ENCODE data around the gene UCHL5.
"Not testable (repeated sequence)": the region's sequence is repeated elsewhere in the genome, so short reads cannot be mapped to it uniquely, and the experiment has no call there.

UCHL5 gene

GRCh38 chr1:193005785-193006184 is 53.4 kb downstream of the UCHL5 start:
- Histone ChIP-seq H3K9ac (ENCODE audit: low read depth, low read length) (no peak overlapping the region), H3K4me1 (ENCODE audit: control insufficient read depth, insufficient read depth, low read length) (no peaks in the 10 kb centered on the region), H3K9me3 (replicated peaks; ENCODE audit: low read length) (no peaks in the 10 kb centered on the region), H3K36me3 (ENCODE audit: insufficient read depth, low read length) (no peaks in the 10 kb centered on the region), H3K4me3 (ENCODE audit: low read length) (no peak overlapping the region), H3K27me3 (ENCODE audit: control insufficient read depth, insufficient read depth, low read length) (no peaks in the 10 kb centered on the region), H3K4me2 (ENCODE audit: low read length) (no peak overlapping the region)

GRCh38 chr1:192998536-192998935 is 60.6 kb downstream of the UCHL5 start:
- Histone ChIP-seq H3K4me1 (ENCODE audit: control insufficient read depth, insufficient read depth, low read length) (no peaks in the 10 kb centered on the region), H3K4me3 (ENCODE audit: low read length) (no peak overlapping the region), H3K36me3 (ENCODE audit: insufficient read depth, low read length) (peaks cover 6% of the 10 kb centered on the region), H3K9ac (ENCODE audit: low read depth, low read length) (no peak overlapping the region), H3K9me3 (replicated peaks; ENCODE audit: low read length) (peaks cover 6% of the 10 kb centered on the region), H3K4me2 (ENCODE audit: low read length) (no peak overlapping the region), H3K27me3 (ENCODE audit: control insufficient read depth, insufficient read depth, low read length) (no peaks in the 10 kb centered on the region)

GRCh38 chr1:192994141-192994540 is 65.0 kb downstream of the UCHL5 start:
- H3K4me2 ChIP-seq (ENCODE audit: low read length), result no peak overlapping the region
- H3K27me3 ChIP-seq (ENCODE audit: control insufficient read depth, insufficient read depth, low read length), result no peaks in the 10 kb centered on the region
- H3K36me3 ChIP-seq (ENCODE audit: insufficient read depth, low read length), result peaks cover 6% of the 10 kb centered on the region
- no peak overlapping the region for H3K4me3 ChIP-seq (ENCODE audit: low read length)
- H3K9ac ChIP-seq (ENCODE audit: low read depth, low read length), result no peak overlapping the region
- peaks cover 6% of the 10 kb centered on the region for H3K9me3 ChIP-seq (replicated peaks; ENCODE audit: low read length)
- H3K4me1 ChIP-seq (ENCODE audit: control insufficient read depth, insufficient read depth, low read length), result no peaks in the 10 kb centered on the region

- Histone ChIP-seq H3K4me3 (ENCODE audit: low read length) (no peak overlapping the region), H3K9me3 (replicated peaks; ENCODE audit: low read length) (peaks cover 6% of the 10 kb centered on the region), H3K4me1 (ENCODE audit: control insufficient read depth, insufficient read depth, low read length) (no peaks in the 10 kb centered on the region), H3K27me3 (ENCODE audit: control insufficient read depth, insufficient read depth, low read length) (no peaks in the 10 kb centered on the region), H3K4me2 (ENCODE audit: low read length) (no peak overlapping the region), H3K9ac (ENCODE audit: low read depth, low read length) (no peak overlapping the region), H3K36me3 (ENCODE audit: insufficient read depth, low read length) (peaks cover 6% of the 10 kb centered on the region)
Measured at GRCh38 chr1:192993426-192994085, 65.6 kb downstream of the UCHL5 start.

GRCh38 chr1:192986748-192987334 is 72.3 kb downstream of the UCHL5 start:
- H3K9ac ChIP-seq (ENCODE audit: low read depth, low read length), result not testable (repeated sequence)

GRCh38 chr1:192986110-192986747 is 72.9 kb downstream of the UCHL5 start:
- Histone ChIP-seq H3K36me3 (ENCODE audit: insufficient read depth, low read length) (no peaks in the 10 kb centered on the region), H3K4me2 (ENCODE audit: low read length) (no peak overlapping the region), H3K4me1 (ENCODE audit: control insufficient read depth, insufficient read depth, low read length) (no peaks in the 10 kb centered on the region), H3K9me3 (replicated peaks; ENCODE audit: low read length) (no peaks in the 10 kb centered on the region), H3K9ac (ENCODE audit: low read depth, low read length) (no peak overlapping the region), H3K4me3 (ENCODE audit: low read length) (no peak overlapping the region), H3K27me3 (ENCODE audit: control insufficient read depth, insufficient read depth, low read length) (no peaks in the 10 kb centered on the region)

More at GRCh38 chr1:192986748-192987334, 72.3 kb downstream of the UCHL5 start:
- not testable (repeated sequence) for H3K36me3 ChIP-seq (ENCODE audit: insufficient read depth, low read length); H3K4me3 ChIP-seq (ENCODE audit: low read length); H3K27me3 ChIP-seq (ENCODE audit: control insufficient read depth, insufficient read depth, low read length); H3K9me3 ChIP-seq (replicated peaks; ENCODE audit: low read length); H3K4me2 ChIP-seq (ENCODE audit: low read length); H3K4me1 ChIP-seq (ENCODE audit: control insufficient read depth, insufficient read depth, low read length)

- no peaks in the 10 kb centered on the region for H3K36me3 ChIP-seq (ENCODE audit: insufficient read depth, low read length)
- no peak overlapping the region for H3K4me3 ChIP-seq (ENCODE audit: low read length)
- no peak overlapping the region for H3K4me2 ChIP-seq (ENCODE audit: low read length)
- no peak overlapping the region for H3K9ac ChIP-seq (ENCODE audit: low read depth, low read length)
- no peaks in the 10 kb centered on the region for H3K27me3 ChIP-seq (ENCODE audit: control insufficient read depth, insufficient read depth, low read length)
- no peaks in the 10 kb centered on the region for H3K4me1 ChIP-seq (ENCODE audit: control insufficient read depth, insufficient read depth, low read length)
- H3K9me3 ChIP-seq (replicated peaks; ENCODE audit: low read length), result no peaks in the 10 kb centered on the region
Measured at GRCh38 chr1:192984080-192984479, 75.1 kb downstream of the UCHL5 start.

- no peak overlapping the region for H3K9ac ChIP-seq (ENCODE audit: low read depth, low read length)
- H3K4me2 ChIP-seq (ENCODE audit: low read length), result no peak overlapping the region
- H3K4me1 ChIP-seq (ENCODE audit: control insufficient read depth, insufficient read depth, low read length), result no peaks in the 10 kb centered on the region
- H3K27me3 ChIP-seq (ENCODE audit: control insufficient read depth, insufficient read depth, low read length), result no peaks in the 10 kb centered on the region
- H3K4me3 ChIP-seq (ENCODE audit: low read length), result no peak overlapping the region
- no peaks in the 10 kb centered on the region for H3K9me3 ChIP-seq (replicated peaks; ENCODE audit: low read length)
- H3K36me3 ChIP-seq (ENCODE audit: insufficient read depth, low read length), result no peaks in the 10 kb centered on the region
Measured at GRCh38 chr1:192983349-192983980, 75.7 kb downstream of the UCHL5 start.

- H3K27me3 ChIP-seq (ENCODE audit: control insufficient read depth, insufficient read depth, low read length), result no peaks in the 10 kb centered on the region
Measured at GRCh38 chr1:192980856-192981255, 78.3 kb downstream of the UCHL5 start.

GRCh38 chr1:192980334-192980733 is 78.8 kb downstream of the UCHL5 start:
- not testable (repeated sequence) for H3K36me3 ChIP-seq (ENCODE audit: insufficient read depth, low read length); H3K27me3 ChIP-seq (ENCODE audit: control insufficient read depth, insufficient read depth, low read length); H3K4me1 ChIP-seq (ENCODE audit: control insufficient read depth, insufficient read depth, low read length)

More at GRCh38 chr1:192980856-192981255, 78.3 kb downstream of the UCHL5 start:
- H3K4me1 ChIP-seq (ENCODE audit: control insufficient read depth, insufficient read depth, low read length), result no peaks in the 10 kb centered on the region
- H3K4me2 ChIP-seq (ENCODE audit: low read length), result no peak overlapping the region
- no peak overlapping the region for H3K9ac ChIP-seq (ENCODE audit: low read depth, low read length)
- no peaks in the 10 kb centered on the region for H3K36me3 ChIP-seq (ENCODE audit: insufficient read depth, low read length)
- H3K4me3 ChIP-seq (ENCODE audit: low read length), result no peak overlapping the region
- H3K9me3 ChIP-seq (replicated peaks; ENCODE audit: low read length), result no peaks in the 10 kb centered on the region

GRCh38 chr1:192979542-192979941 is 79.6 kb downstream of the UCHL5 start:
- H3K4me3 ChIP-seq (ENCODE audit: low read length), result no peak overlapping the region
- no peak overlapping the region for H3K4me2 ChIP-seq (ENCODE audit: low read length)
- no peaks in the 10 kb centered on the region for H3K9me3 ChIP-seq (replicated peaks; ENCODE audit: low read length)
- H3K27me3 ChIP-seq (ENCODE audit: control insufficient read depth, insufficient read depth, low read length), result no peaks in the 10 kb centered on the region
- no peaks in the 10 kb centered on the region for H3K36me3 ChIP-seq (ENCODE audit: insufficient read depth, low read length)
- peaks cover 3% of the 10 kb centered on the region for H3K4me1 ChIP-seq (ENCODE audit: control insufficient read depth, insufficient read depth, low read length)
- no peak overlapping the region for H3K9ac ChIP-seq (ENCODE audit: low read depth, low read length)

More at GRCh38 chr1:192980334-192980733, 78.8 kb downstream of the UCHL5 start:
- not testable (repeated sequence) for H3K9ac ChIP-seq (ENCODE audit: low read depth, low read length); H3K4me2 ChIP-seq (ENCODE audit: low read length); H3K9me3 ChIP-seq (replicated peaks; ENCODE audit: low read length); H3K4me3 ChIP-seq (ENCODE audit: low read length)

Measured in skeletal muscle satellite cell (primary cell).